GM21381 (cell line): ENCODE data around the gene STXBP4.

Experiments used
- ATAC-seq: cut with Tn5 transposase; IDR thresholded peaks from one replicate; pipeline ENCODE4 v1.9.1; 2021; ENCODE audit warnings: mild to moderate bottlenecking, moderate library complexity; ENCODE audit not compliant: unreplicated experiment

STXBP4 gene

GRCh38 chr17:55215711-55216110 lies 247.1 kb downstream of the STXBP4 start:
- no peak for ATAC-seq

- no peak for ATAC-seq
Observed at GRCh38 chr17:55216888-55217287, 248.3 kb downstream of the STXBP4 start.

- no peak for ATAC-seq
Observed at GRCh38 chr17:55219459-55219858, 250.9 kb downstream of the STXBP4 start.

GRCh38 chr17:55219934-55220333 lies 251.4 kb downstream of the STXBP4 start:
- no peak for ATAC-seq
